ENCODE measurements around the gene GNB4.

- TF ChIP-seq CTCF (IDR thresholded peaks at IDR 0.05): no peak
- no peak for TF ChIP-seq POLR2A (IDR thresholded peaks at IDR 0.05)
Observed at GRCh38 chr3:179432021-179432420, 19.2 kb downstream of the GNB4 start.
